LNCaP clone FGC (cell line): ENCODE measurements around the gene TET2.

Source experiments
- DNase-seq: peaks from one replicate; pipeline ENCODE4 v3.0.0-alpha.2; 2011; ENCODE audit warnings: low read depth
- H3K4me3 ChIP-seq: 2 replicates; pipeline ENCODE4 v1.5.1; 2011; ENCODE audit warnings: mild to moderate bottlenecking, low read depth, low read length, control low read depth
- CTCF ChIP-seq: IDR thresholded peaks from 2 replicates; pipeline ENCODE4 v1.5.1; 2012; ENCODE audit warnings: mild to moderate bottlenecking; ENCODE audit not compliant: control insufficient read depth, insufficient read depth; ENCODE audit errors: extremely low read depth

The TET2 gene

GRCh38 chr4:105148356-105148755 is 1.7 kb downstream of the TET2 start:
- H3K4me3 ChIP-seq, result peak overlapping the region; percentile 99
- DNase-seq, result no peak
- TF ChIP-seq CTCF, result no peak

GRCh38 chr4:105148776-105149175 is 2.1 kb downstream of the TET2 start:
- no peak overlapping the region for H3K4me3 ChIP-seq
- no peak for DNase-seq
- TF ChIP-seq CTCF, result no peak

- no peak overlapping the region for H3K4me3 ChIP-seq
- DNase-seq, result no peak
- TF ChIP-seq CTCF, result no peak
Observed at GRCh38 chr4:105149771-105150170, 3.1 kb downstream of the TET2 start.

GRCh38 chr4:105150503-105150902 is 3.8 kb downstream of the TET2 start:
- no peak for DNase-seq
- no peak for TF ChIP-seq CTCF
- H3K4me3 ChIP-seq, result no peak overlapping the region

- TF ChIP-seq CTCF, result no peak
- no peak overlapping the region for H3K4me3 ChIP-seq
- DNase-seq, result no peak
Observed at GRCh38 chr4:105153749-105154148, 7.1 kb downstream of the TET2 start.

- no peak for DNase-seq
Observed at GRCh38 chr4:105154576-105154975, 7.9 kb downstream of the TET2 start.

More at GRCh38 chr4:105154576-105154975, 7.9 kb downstream of the TET2 start:
- no peak for TF ChIP-seq CTCF
- no peak overlapping the region for H3K4me3 ChIP-seq
